Thoracic aorta (tissue), 2 donors: ENCODE results near the gene TRIM28. TPM values are rescaled to one million over a fixed set of nuclear protein-coding genes. Genes with fewer than 3 reads are reported as not detected.

ENCODE experiments used
- ATAC-seq: fragments of 150-250 bp; one replicate; pipeline ENCODE4 v1.8.0; 2017; ENCODE audit warnings: low read depth; ENCODE audit not compliant: insufficient number of reproducible peaks, low FRiP score
- DNase-seq: peaks from one replicate; pipeline ENCODE4 v3.0.0-alpha.2; 2020; ENCODE audit warnings: low spot score
- H3K27ac ChIP-seq, 2 donors: fragments of 200-600 bp; sonication (generic); 1 replicate in 1 of 2; 2 replicates in 1 of 2; pipeline ENCODE4 v1.5.1; 2016; ENCODE audit warnings: mild to moderate bottlenecking in 2 of 2, moderate library complexity in 2 of 2
- H3K27me3 ChIP-seq: fragments of 200-600 bp; sonication (generic); replicated peaks from 2 replicates; pipeline ENCODE4 v1.6.0; 2016; ENCODE audit warnings: mild to moderate bottlenecking; ENCODE audit not compliant: insufficient read depth
- H3K36me3 ChIP-seq: fragments of 200-600 bp; sonication (generic); one replicate; pipeline ENCODE4 v1.5.1; 2016
- H3K4me1 ChIP-seq, 2 donors: fragments of 200-600 bp; sonication (generic); 1 replicate in 1 of 2; 2 replicates in 1 of 2; pipeline versions ENCODE4 v1.5.1 to v1.6.0; 2016; ENCODE audit warnings: low read depth in 2 of 2, mild to moderate bottlenecking in 1 of 2; ENCODE audit not compliant: control insufficient read depth in 1 of 2
- H3K4me3 ChIP-seq: fragments of 200-600 bp; sonication (generic); 2 replicates; pipeline ENCODE4 v1.5.1; 2016; ENCODE audit warnings: mild to moderate bottlenecking
- H3K9me3 ChIP-seq: fragments of 200-600 bp; sonication (generic); 2 replicates; pipeline ENCODE4 v1.5.1; 2016
- CTCF ChIP-seq: fragments of 200-600 bp; sonication (generic); IDR thresholded peaks from one replicate; pipeline ENCODE4 v1.5.1; 2019; ENCODE audit warnings: antibody characterized with exemption
- total RNA-seq, 2 donors: library from RNA; depleted of rRNA; stranded (reverse); fragments of >200 nt; gene quantifications; one replicate each; pipeline versions ENCODE4 v1.1.0 to v1.2.3, GENCODE V29; 2016

Gene TRIM28
- total RNA-seq, 2 donors from 2014 or later = 192 to 204 TPM

- H3K4me1 ChIP-seq = peaks cover 9 to 23% of the 10 kb centered on the region in 2 donors
- no peaks in the 10 kb centered on the region for H3K9me3 ChIP-seq
- TF ChIP-seq CTCF = no peak
- DNase-seq (no peak), ATAC-seq (no peak)
- no peaks in the 10 kb centered on the region for H3K27me3 ChIP-seq
- peaks cover 24% of the 10 kb centered on the region for H3K36me3 ChIP-seq
- H3K4me3 ChIP-seq = no peak overlapping the region
- H3K27ac ChIP-seq = no peak overlapping the region
These were observed 23.1 kb downstream of the TRIM28 start for GRCh38 chr19:58566989-58567388.

DNA sequence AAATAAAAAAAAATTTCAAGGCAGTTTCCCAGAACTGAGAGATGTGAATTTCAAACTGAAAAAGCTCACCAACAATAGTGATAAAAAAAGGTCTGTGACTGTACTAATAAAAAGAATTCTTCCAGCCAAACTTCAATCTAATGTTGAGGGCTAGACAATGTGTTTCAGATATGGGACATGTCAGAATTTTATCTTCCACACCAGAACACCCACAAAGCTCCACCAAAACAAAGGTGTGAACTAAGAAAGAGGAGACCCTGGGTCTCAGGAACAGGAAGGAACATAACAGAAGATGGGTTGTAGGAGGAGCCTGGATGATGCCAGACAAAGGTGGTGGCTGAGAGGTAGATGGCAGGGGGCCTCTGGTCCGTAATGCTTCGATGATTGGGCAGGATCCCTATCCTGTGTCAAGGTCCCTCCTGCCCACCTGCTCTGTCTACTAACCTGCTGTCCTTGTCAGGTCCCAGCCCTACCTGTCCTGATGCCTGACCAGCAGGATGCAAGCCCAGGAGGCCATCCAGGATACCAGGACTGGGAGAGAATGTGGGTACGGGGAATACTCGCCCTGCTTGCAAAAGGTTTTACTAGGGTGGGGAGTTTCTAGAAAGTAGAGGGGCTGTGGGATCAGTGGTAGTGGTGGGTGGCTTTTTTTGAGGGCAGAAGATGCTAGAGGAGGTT lies 24.7 kb downstream of the TRIM28 start:
- TF ChIP-seq CTCF = no peak
- Histone ChIP-seq H3K27ac (no peak overlapping the region), H3K4me3 (no peak overlapping the region), H3K36me3 (peaks cover 24% of the 10 kb centered on the region), H3K27me3 (no peaks in the 10 kb centered on the region), H3K9me3 (no peaks in the 10 kb centered on the region), H3K4me1 (peaks cover 5 to 13% of the 10 kb centered on the region in 2 donors)
- DNase-seq (no peak), ATAC-seq (no peak)

- Histone ChIP-seq H3K4me3 (no peak overlapping the region), H3K27me3 (no peaks in the 10 kb centered on the region), H3K4me1 (peaks cover 9 to 21% of the 10 kb centered on the region in 2 donors), H3K36me3 (peaks cover 24% of the 10 kb centered on the region), H3K9me3 (no peaks in the 10 kb centered on the region), H3K27ac (no peak overlapping the region)
- DNase-seq (no peak), ATAC-seq (no peak)
- no peak for TF ChIP-seq CTCF
These were observed 25.5 kb downstream of the TRIM28 start for GRCh38 chr19:58569191-58569942.

GRCh38 chr19:58569943-58570670 lies 26.2 kb downstream of the TRIM28 start:
- Histone ChIP-seq H3K27me3 (no peaks in the 10 kb centered on the region), H3K27ac (no peak overlapping the region), H3K36me3 (peaks cover 24% of the 10 kb centered on the region), H3K4me1 (peaks cover 9 to 25% of the 10 kb centered on the region in 2 donors), H3K4me3 (no peak overlapping the region), H3K9me3 (no peaks in the 10 kb centered on the region)
- TF ChIP-seq CTCF = no peak
- DNase-seq (no peak), ATAC-seq (no peak)
